Brain microvascular endothelial cell (primary cell): ENCODE results near the gene GALNT5.
A peak's percentile ranks its signal among the peaks of the same experiment; 100 is the strongest.
"Not testable (repeated sequence)": the region's sequence is repeated elsewhere in the genome, so short reads cannot be mapped to it uniquely, and the experiment has no call there.

ENCODE experiments used
- DNase-seq: peaks from one replicate; pipeline ENCODE4 v3.0.0-alpha.2; 2020
- H3K27ac ChIP-seq: fragments of 250-450 bp; sonication (Bioruptor Pico); 2 replicates; pipeline ENCODE4 v1.5.1; 2020; ENCODE audit warnings: mild to moderate bottlenecking, moderate library complexity
- H3K27me3 ChIP-seq: fragments of 250-450 bp; sonication (Bioruptor Pico); replicated peaks from 2 replicates; pipeline ENCODE4 v1.5.1; 2020; ENCODE audit warnings: mild to moderate bottlenecking
- H3K36me3 ChIP-seq: fragments of 250-450 bp; sonication (Bioruptor Pico); replicated peaks from 2 replicates; pipeline ENCODE4 v1.5.1; 2020; ENCODE audit warnings: mild to moderate bottlenecking
- H3K4me3 ChIP-seq: 2 replicates; pipeline ENCODE4 v1.5.1; 2011; ENCODE audit warnings: low read depth, mild to moderate bottlenecking, control low read depth, low read length, moderate library complexity
- in situ Hi-C: cut with HindIII; loops from 2 replicates; pipeline ENCODE4 v1.10.0; 2017; ENCODE audit warnings: low sequenced_read_pairs, low pct_ligation_motif_present
- TF ChIP-seq, protein P1 (sequence below): IDR thresholded peaks from 2 replicates; pipeline ENCODE4 v1.5.1; 2011; ENCODE audit warnings: low read depth, mild to moderate bottlenecking, moderate library complexity, low read length, control low read depth, inconsistent platforms; ENCODE audit errors: missing control alignments

Gene GALNT5

GRCh38 chr2:157334797-157335196 lies 77.3 kb downstream of the GALNT5 start:
- no peaks in the 10 kb centered on the region for H3K27me3 ChIP-seq
- TF ChIP-seq, protein P1, sequence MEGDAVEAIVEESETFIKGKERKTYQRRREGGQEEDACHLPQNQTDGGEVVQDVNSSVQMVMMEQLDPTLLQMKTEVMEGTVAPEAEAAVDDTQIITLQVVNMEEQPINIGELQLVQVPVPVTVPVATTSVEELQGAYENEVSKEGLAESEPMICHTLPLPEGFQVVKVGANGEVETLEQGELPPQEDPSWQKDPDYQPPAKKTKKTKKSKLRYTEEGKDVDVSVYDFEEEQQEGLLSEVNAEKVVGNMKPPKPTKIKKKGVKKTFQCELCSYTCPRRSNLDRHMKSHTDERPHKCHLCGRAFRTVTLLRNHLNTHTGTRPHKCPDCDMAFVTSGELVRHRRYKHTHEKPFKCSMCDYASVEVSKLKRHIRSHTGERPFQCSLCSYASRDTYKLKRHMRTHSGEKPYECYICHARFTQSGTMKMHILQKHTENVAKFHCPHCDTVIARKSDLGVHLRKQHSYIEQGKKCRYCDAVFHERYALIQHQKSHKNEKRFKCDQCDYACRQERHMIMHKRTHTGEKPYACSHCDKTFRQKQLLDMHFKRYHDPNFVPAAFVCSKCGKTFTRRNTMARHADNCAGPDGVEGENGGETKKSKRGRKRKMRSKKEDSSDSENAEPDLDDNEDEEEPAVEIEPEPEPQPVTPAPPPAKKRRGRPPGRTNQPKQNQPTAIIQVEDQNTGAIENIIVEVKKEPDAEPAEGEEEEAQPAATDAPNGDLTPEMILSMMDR = no peak
- H3K4me3 ChIP-seq = no peak overlapping the region
- no peak overlapping the region for H3K27ac ChIP-seq
- in situ Hi-C loops = no loop called here
- no peaks in the 10 kb centered on the region for H3K36me3 ChIP-seq
- DNase-seq = no peak

- DNase-seq = peak; percentile 51
- in situ Hi-C loops = no loop called here
- no peak overlapping the region for H3K4me3 ChIP-seq
- TF ChIP-seq, protein P1 = peak; percentile 83
- no peak overlapping the region for H3K27ac ChIP-seq
- no peaks in the 10 kb centered on the region for H3K36me3 ChIP-seq
- no peaks in the 10 kb centered on the region for H3K27me3 ChIP-seq
Measured at GRCh38 chr2:157336137-157337010, 78.9 kb downstream of the GALNT5 start.

- no peak for DNase-seq
- Histone ChIP-seq H3K36me3 (no peaks in the 10 kb centered on the region), H3K4me3 (no peak overlapping the region), H3K27me3 (no peaks in the 10 kb centered on the region), H3K27ac (no peak overlapping the region)
- in situ Hi-C loops = no loop called here
- TF ChIP-seq, protein P1 = no peak
Measured at GRCh38 chr2:157337978-157338377, 80.5 kb downstream of the GALNT5 start.

GRCh38 chr2:157339965-157340655 lies 82.6 kb downstream of the GALNT5 start:
- TF ChIP-seq, protein P1 = no peak
- in situ Hi-C loops = no loop called here
- H3K27me3 ChIP-seq = no peaks in the 10 kb centered on the region
- H3K4me3 ChIP-seq = no peak overlapping the region
- no peaks in the 10 kb centered on the region for H3K36me3 ChIP-seq
- H3K27ac ChIP-seq = no peak overlapping the region
- DNase-seq = no peak

DNA sequence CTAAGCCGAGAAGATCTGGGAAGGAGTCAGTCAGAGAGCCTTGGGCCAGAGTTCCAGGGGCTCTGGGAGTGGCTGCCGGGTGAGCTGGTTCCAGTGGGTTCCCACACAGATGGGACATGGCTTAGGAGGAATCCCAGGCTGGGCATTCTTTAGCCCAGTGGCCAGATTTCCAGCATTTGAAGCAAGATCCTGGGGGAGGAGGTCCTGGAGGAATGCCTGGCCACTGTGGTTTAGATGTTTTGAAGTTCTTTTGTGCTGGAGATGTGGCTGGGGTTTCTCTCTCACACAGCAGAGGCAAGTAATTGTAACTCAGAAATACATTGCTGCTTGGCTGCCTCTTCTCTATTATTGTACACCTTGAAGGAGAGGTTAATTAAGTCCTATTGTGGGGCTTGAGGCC lies 83.9 kb downstream of the GALNT5 start:
- H3K27me3 ChIP-seq, H3K36me3 ChIP-seq, DNase-seq, H3K27ac ChIP-seq, H3K4me3 ChIP-seq, in situ Hi-C loops: not testable (repeated sequence)

GRCh38 chr2:157345647-157346389 lies 88.3 kb downstream of the GALNT5 start:
- TF ChIP-seq, protein P1 = no peak
- DNase-seq = no peak
- H3K27me3 ChIP-seq = no peaks in the 10 kb centered on the region
- in situ Hi-C loops = no loop called here
- no peaks in the 10 kb centered on the region for H3K36me3 ChIP-seq
- H3K27ac ChIP-seq = no peak overlapping the region
- no peak overlapping the region for H3K4me3 ChIP-seq
